Measurements from ENCODE around the gene FBXL3.

FBXL3 gene

DNA sequence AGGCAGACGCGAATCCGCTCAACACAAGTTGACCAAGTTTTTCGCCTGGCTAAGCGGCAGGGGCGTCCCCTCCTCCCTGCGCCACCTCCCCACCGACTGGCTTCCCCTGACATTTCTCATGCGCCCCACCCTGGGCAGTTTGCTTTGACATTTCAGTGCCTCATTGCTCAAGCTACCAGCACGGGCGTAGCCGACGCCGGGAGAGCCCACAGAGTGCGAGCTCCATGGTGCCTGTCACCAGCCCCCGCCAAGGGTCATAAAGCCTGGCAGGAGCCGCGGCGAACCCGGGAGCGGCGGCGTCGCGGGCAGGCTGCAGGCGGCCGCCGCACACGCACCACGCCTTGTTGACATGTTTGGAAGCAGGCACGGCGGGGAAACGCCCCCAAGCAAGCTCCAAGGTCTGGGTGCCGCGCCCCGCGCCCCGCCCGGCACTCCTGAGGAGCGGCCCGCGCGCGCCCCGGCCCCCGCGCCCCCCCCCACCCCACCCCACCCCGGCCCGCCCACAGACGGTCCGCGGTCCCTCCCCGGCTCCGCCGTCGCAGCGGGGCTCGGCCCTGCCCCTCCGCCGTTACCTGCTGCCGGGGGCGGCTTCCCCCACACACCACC is 601 bp downstream of the FBXL3 start:
- H2AFZ ChIP-seq (ENCODE audit: low read length), result no peak overlapping the region
- H4K20me1 ChIP-seq (ENCODE audit: insufficient read depth, low read length), result peaks cover 15% of the 10 kb centered on the region
- peak overlapping the region; percentile 89; the same call in 1 of the 2 replicates for H3K27ac ChIP-seq (ENCODE audit: low read length)
- peaks cover 50% of the 10 kb centered on the region for H3K79me2 ChIP-seq (ENCODE audit: low read length)
- peak overlapping the region; percentile 81 for H3K4me3 ChIP-seq (ENCODE audit: low read length)
- peak overlapping the region; percentile 89 for H3K9ac ChIP-seq (ENCODE audit: low read length)
- peaks cover 10% of the 10 kb centered on the region for H3K4me1 ChIP-seq (ENCODE audit: low read length)
- no peaks in the 10 kb centered on the region for H3K9me3 ChIP-seq (replicated peaks; ENCODE audit: insufficient read depth, low read length)
- no peaks in the 10 kb centered on the region for H3K9me2 ChIP-seq (replicated peaks; ENCODE audit: insufficient read depth, low read length)
- DNase-seq, result peak; percentile 67
- H3K27me3 ChIP-seq (replicated peaks; ENCODE audit: insufficient read depth, low read length), result no peaks in the 10 kb centered on the region
- H3K36me3 ChIP-seq (replicated peaks; ENCODE audit: insufficient read depth, low read length), result no peaks in the 10 kb centered on the region
- peak overlapping the region; percentile 94 for H3K4me2 ChIP-seq (ENCODE audit: low read depth, low read length)
- TF ChIP-seq EZH2phosphoT487 (IDR thresholded peaks at IDR 0.05; ENCODE audit: low read length), result no peak
- H3F3A ChIP-seq (ENCODE audit: insufficient read depth, low read length), result peaks cover 9% of the 10 kb centered on the region; the same call in 1 of the 2 replicates

DNA sequence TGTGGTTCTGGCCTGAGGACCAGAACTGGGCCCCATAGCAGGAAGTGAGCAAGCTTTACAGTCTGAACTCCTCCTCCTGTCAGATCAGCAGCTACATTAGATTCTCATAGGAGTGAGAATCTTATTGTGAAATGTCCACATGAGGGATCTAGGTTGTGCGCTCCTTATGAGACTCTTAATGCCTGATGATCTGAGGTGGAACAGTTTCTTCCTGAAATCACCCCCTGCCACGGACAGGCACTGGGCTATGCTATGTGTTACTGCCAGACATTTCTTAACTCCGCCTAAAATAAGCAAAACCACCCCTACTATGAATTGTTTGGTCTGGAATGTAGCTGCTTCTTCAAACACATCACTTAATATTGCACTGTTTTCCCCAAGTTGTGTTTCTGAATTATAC is 4.6 kb downstream of the FBXL3 start:
- peaks cover 89% of the 10 kb centered on the region for H3K79me2 ChIP-seq (ENCODE audit: low read length)
- no peak overlapping the region for H2AFZ ChIP-seq (ENCODE audit: low read length)
- peaks cover 22% of the 10 kb centered on the region for H3K4me1 ChIP-seq (ENCODE audit: low read length)
- no peak overlapping the region for H3K4me2 ChIP-seq (ENCODE audit: low read depth, low read length)
- H3K4me3 ChIP-seq (ENCODE audit: low read length), result no peak overlapping the region
- TF ChIP-seq EZH2phosphoT487 (IDR thresholded peaks at IDR 0.05; ENCODE audit: low read length) (no peak), EZH2 (optimal IDR thresholded peaks at IDR 0.05; ENCODE audit: low read depth, low read length) (no peak)
- TF ChIP-seq, protein P1, sequence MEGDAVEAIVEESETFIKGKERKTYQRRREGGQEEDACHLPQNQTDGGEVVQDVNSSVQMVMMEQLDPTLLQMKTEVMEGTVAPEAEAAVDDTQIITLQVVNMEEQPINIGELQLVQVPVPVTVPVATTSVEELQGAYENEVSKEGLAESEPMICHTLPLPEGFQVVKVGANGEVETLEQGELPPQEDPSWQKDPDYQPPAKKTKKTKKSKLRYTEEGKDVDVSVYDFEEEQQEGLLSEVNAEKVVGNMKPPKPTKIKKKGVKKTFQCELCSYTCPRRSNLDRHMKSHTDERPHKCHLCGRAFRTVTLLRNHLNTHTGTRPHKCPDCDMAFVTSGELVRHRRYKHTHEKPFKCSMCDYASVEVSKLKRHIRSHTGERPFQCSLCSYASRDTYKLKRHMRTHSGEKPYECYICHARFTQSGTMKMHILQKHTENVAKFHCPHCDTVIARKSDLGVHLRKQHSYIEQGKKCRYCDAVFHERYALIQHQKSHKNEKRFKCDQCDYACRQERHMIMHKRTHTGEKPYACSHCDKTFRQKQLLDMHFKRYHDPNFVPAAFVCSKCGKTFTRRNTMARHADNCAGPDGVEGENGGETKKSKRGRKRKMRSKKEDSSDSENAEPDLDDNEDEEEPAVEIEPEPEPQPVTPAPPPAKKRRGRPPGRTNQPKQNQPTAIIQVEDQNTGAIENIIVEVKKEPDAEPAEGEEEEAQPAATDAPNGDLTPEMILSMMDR (IDR thresholded peaks at IDR 0.05; ENCODE audit: low read length), result no peak
- H3K27ac ChIP-seq (ENCODE audit: low read length), result no peak overlapping the region
- no peaks in the 10 kb centered on the region for H3K27me3 ChIP-seq (replicated peaks; ENCODE audit: insufficient read depth, low read length)
- DNase-seq, result no peak
- peaks cover 15% of the 10 kb centered on the region for H4K20me1 ChIP-seq (ENCODE audit: insufficient read depth, low read length)
- H3K36me3 ChIP-seq (replicated peaks; ENCODE audit: insufficient read depth, low read length), result peaks cover 6% of the 10 kb centered on the region; the same call in 1 of the 2 replicates
- H3F3A ChIP-seq (ENCODE audit: insufficient read depth, low read length), result peaks cover 2% of the 10 kb centered on the region; the same call in 1 of the 2 replicates
- no peak overlapping the region for H3K9ac ChIP-seq (ENCODE audit: low read length)
- no peaks in the 10 kb centered on the region for H3K9me3 ChIP-seq (replicated peaks; ENCODE audit: insufficient read depth, low read length)
- H3K9me2 ChIP-seq (replicated peaks; ENCODE audit: insufficient read depth, low read length), result no peaks in the 10 kb centered on the region

DNA sequence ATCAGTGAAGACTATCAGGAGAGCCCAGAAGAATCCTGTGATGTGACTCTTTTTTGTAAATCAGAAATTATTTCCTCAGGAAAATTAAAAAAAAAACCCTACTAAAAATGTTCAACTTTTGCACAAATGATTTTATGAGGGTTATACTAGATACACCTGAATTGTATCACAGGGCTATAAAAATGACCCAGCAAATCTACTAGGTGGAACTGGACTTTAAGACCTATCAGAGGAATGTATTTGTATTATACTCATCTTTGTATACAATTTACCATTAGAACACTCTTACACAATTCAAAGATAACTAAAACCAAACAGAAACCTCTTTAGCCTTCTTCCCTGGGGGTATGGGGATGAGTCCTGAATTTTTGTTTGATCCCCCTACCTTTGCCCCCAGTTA is 7.2 kb downstream of the FBXL3 start:
- no peaks in the 10 kb centered on the region for H3F3A ChIP-seq (ENCODE audit: insufficient read depth, low read length)
- H3K4me1 ChIP-seq (ENCODE audit: low read length), result peaks cover 18% of the 10 kb centered on the region; the same call in 1 of the 2 replicates
- no peak overlapping the region for H3K4me3 ChIP-seq (ENCODE audit: low read length)
- no peak for DNase-seq
- no peaks in the 10 kb centered on the region for H3K27me3 ChIP-seq (replicated peaks; ENCODE audit: insufficient read depth, low read length)
- no peaks in the 10 kb centered on the region for H3K9me2 ChIP-seq (replicated peaks; ENCODE audit: insufficient read depth, low read length)
- peaks cover 91% of the 10 kb centered on the region for H3K79me2 ChIP-seq (ENCODE audit: low read length)
- peaks cover 10% of the 10 kb centered on the region; the same call in 1 of the 2 replicates for H3K36me3 ChIP-seq (replicated peaks; ENCODE audit: insufficient read depth, low read length)
- no peak overlapping the region for H3K9ac ChIP-seq (ENCODE audit: low read length)
- TF ChIP-seq EZH2phosphoT487 (IDR thresholded peaks at IDR 0.05; ENCODE audit: low read length), result no peak
- TF ChIP-seq, protein P1 (IDR thresholded peaks at IDR 0.05; ENCODE audit: low read length), result no peak
- TF ChIP-seq EZH2 (optimal IDR thresholded peaks at IDR 0.05; ENCODE audit: low read depth, low read length), result no peak
- H4K20me1 ChIP-seq (ENCODE audit: insufficient read depth, low read length), result peaks cover 10% of the 10 kb centered on the region
- no peaks in the 10 kb centered on the region for H3K9me3 ChIP-seq (replicated peaks; ENCODE audit: insufficient read depth, low read length)
- H2AFZ ChIP-seq (ENCODE audit: low read length), result no peak overlapping the region
- H3K4me2 ChIP-seq (ENCODE audit: low read depth, low read length), result no peak overlapping the region
- H3K27ac ChIP-seq (ENCODE audit: low read length), result no peak overlapping the region

Data from MM.1S (cell line).